ENCODE data around the gene USP20. TPM values are rescaled to one million over a fixed set of nuclear protein-coding genes. Genes with fewer than 3 reads are reported as not detected.

USP20 gene
- total RNA-seq, 1 donor from 2014 or later, result 39.2 TPM

DNA sequence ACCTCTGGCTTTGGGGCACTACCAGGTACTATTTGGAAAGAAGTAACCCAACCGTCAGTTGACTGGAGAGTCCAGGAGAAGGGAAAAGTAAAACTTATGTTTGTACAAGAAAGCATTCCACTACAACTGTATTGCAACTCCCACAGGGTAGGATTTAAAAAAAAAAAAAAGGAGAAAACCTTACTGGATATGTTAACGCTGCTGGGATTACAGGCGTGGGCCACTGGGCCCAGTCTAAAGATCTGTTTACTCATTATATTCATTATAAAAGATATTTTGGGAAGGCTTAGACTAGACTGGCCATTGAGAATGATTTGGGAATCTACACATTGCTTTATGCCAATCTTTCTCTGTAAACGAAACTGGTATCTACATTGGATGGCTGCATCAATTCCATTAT is 86.6 kb downstream of the USP20 start:
- Mint-ChIP-seq H3K4me1 (ENCODE audit: unreplicated experiment) (no peaks in the 10 kb centered on the region), H3K27me3 (no peaks in the 10 kb centered on the region), H3K27ac (no peak overlapping the region), H3K36me3 (peaks cover 11% of the 10 kb centered on the region), H3K9me3 (no peaks in the 10 kb centered on the region), H3K4me3 (no peak overlapping the region)
- no peak for DNase-seq (ENCODE audit: extremely low spot score, unreplicated experiment)
- TF ChIP-seq, protein P1, sequence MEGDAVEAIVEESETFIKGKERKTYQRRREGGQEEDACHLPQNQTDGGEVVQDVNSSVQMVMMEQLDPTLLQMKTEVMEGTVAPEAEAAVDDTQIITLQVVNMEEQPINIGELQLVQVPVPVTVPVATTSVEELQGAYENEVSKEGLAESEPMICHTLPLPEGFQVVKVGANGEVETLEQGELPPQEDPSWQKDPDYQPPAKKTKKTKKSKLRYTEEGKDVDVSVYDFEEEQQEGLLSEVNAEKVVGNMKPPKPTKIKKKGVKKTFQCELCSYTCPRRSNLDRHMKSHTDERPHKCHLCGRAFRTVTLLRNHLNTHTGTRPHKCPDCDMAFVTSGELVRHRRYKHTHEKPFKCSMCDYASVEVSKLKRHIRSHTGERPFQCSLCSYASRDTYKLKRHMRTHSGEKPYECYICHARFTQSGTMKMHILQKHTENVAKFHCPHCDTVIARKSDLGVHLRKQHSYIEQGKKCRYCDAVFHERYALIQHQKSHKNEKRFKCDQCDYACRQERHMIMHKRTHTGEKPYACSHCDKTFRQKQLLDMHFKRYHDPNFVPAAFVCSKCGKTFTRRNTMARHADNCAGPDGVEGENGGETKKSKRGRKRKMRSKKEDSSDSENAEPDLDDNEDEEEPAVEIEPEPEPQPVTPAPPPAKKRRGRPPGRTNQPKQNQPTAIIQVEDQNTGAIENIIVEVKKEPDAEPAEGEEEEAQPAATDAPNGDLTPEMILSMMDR (conservative IDR thresholded peaks at IDR 0.05), result no peak

DNA sequence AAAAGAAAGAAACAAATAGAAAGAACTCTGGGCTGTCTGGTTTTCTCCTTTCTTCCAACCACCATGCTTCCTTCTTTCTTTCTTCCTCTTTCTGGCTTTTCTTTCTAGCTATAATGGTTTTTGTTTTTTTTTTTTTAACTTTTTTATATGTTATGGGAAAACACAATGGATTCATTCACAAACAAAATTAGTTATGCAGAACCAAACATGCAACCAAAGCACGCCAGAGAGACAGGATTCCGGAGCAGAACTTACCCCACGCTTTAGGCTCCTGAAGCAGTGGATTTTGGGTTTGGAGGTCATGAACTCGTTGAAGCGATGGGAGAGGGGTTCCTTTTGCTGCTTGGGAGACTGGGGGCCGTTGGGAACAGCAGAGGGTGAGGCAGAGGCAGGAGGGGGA is 88.3 kb downstream of the USP20 start:
- Mint-ChIP-seq H3K4me3 (no peak overlapping the region), H3K4me1 (ENCODE audit: unreplicated experiment) (no peaks in the 10 kb centered on the region), H3K36me3 (peaks cover 9% of the 10 kb centered on the region), H3K27ac (no peak overlapping the region), H3K27me3 (no peaks in the 10 kb centered on the region), H3K9me3 (no peaks in the 10 kb centered on the region)
- TF ChIP-seq, protein P1 (conservative IDR thresholded peaks at IDR 0.05), result no peak
- no peak for DNase-seq (ENCODE audit: extremely low spot score, unreplicated experiment)

DNA sequence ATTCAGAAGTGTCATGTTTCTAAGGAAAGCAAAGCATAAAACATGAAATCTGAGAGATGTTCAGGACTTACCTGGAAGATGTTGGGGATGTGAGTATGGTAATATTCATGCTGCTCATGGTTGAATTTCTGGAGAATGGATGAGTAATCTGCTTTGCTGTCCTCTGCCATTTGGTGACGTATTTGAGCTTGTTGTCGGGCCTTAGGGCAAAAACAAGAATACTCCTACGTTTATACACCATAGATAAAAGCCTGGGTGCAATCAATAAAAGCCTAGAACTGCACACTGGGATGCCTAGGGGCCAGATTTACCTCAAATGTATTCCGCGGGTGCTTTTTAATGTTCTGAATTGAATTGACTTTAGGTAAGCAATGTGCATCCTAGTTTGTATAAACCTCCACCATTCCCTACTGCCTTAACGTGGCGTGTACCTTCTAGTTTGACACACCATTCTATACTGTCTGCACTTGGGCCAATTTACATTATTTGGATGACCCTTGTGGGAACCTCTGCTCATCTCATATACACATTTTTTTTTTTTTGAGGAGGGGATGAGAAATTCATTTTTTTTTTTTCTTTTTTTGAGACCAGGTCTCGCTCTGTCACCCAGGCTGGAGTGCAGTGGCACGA is 94.4 kb downstream of the USP20 start:
- Mint-ChIP-seq H3K27me3 (no peaks in the 10 kb centered on the region), H3K27ac (no peak overlapping the region), H3K36me3 (peaks cover 9% of the 10 kb centered on the region), H3K4me1 (ENCODE audit: unreplicated experiment) (peaks cover 23% of the 10 kb centered on the region), H3K9me3 (no peaks in the 10 kb centered on the region), H3K4me3 (no peak overlapping the region)
- TF ChIP-seq, protein P1 (conservative IDR thresholded peaks at IDR 0.05), result no peak
- DNase-seq (ENCODE audit: extremely low spot score, unreplicated experiment), result no peak

DNA sequence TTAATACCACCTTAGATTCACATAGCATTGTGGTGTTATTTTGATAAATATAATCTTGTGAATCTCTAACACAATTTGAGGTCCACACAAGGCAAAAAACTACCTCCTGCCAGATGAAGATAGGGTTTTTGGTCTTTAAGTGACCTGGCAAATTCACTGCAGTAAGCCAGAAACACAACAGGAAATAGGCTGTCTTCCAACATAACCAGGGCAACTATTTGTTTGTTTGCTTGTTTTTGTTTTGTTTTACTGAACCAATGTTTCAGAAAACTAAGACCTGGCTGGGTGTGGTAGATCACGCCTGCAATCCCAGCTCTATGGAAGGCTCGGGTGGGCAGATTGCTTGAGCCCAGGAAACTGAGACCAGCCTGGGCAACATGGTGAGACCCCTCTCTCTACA is 95.5 kb downstream of the USP20 start:
- Mint-ChIP-seq H3K4me1 (ENCODE audit: unreplicated experiment) (peaks cover 23% of the 10 kb centered on the region), H3K9me3 (no peaks in the 10 kb centered on the region), H3K36me3 (peaks cover 9% of the 10 kb centered on the region), H3K27ac (no peak overlapping the region), H3K4me3 (no peak overlapping the region), H3K27me3 (no peaks in the 10 kb centered on the region)
- TF ChIP-seq, protein P1 (conservative IDR thresholded peaks at IDR 0.05), result no peak
- DNase-seq (ENCODE audit: extremely low spot score, unreplicated experiment), result no peak

Small RNA genes within 50 kb of the gene (microRNA-seq; reads per million reads assigned to microRNA genes)
- not detected for gene MIR6855

Other genes with a start within 250 kb of the USP20 start
- gene C9orf50, start 214.4 kb upstream of the USP20 start, total RNA-seq (ENCODE audit: low replicate concordance), result not detected in 2 replicates
- 31.4 and 33.5 TPM in 2 replicates for gene NTMT1, start 209.3 kb upstream of the USP20 start, total RNA-seq (ENCODE audit: low replicate concordance)
- gene ASB6, start 193.3 kb upstream of the USP20 start, total RNA-seq (ENCODE audit: low replicate concordance), result 20.7 and 22.4 TPM in 2 replicates
- 0.50 and 20.8 TPM in 2 replicates for gene PRRX2, start 169.8 kb upstream of the USP20 start, total RNA-seq (ENCODE audit: low replicate concordance)
- gene PTGES, start 82.4 kb upstream of the USP20 start, total RNA-seq (ENCODE audit: low replicate concordance), result 29.1 and 67.1 TPM in 2 replicates
- gene TOR1B, start 32.3 kb upstream of the USP20 start, total RNA-seq (ENCODE audit: low replicate concordance), result 19.4 and 23.5 TPM in 2 replicates
- 28.5 and 36.2 TPM in 2 replicates for gene TOR1A, start 11.3 kb upstream of the USP20 start, total RNA-seq (ENCODE audit: low replicate concordance)
- gene C9orf78, start 183 bp upstream of the USP20 start, total RNA-seq (ENCODE audit: low replicate concordance), result 33.6 and 35.4 TPM in 2 replicates
- 38.6 and 54.1 TPM in 2 replicates for gene FNBP1, start 207.7 kb downstream of the USP20 start, total RNA-seq (ENCODE audit: low replicate concordance)
- 43.6 and 51.6 TPM in 2 replicates for gene GPR107, start 218.4 kb downstream of the USP20 start, total RNA-seq (ENCODE audit: low replicate concordance)